Neutrophil (primary cell): ENCODE measurements around the gene PGLYRP3.

ENCODE experiments used
- H3K27ac ChIP-seq: fragments of 200-600 bp; sonication (generic); 2 replicates; pipeline ENCODE4 v1.5.1; 2016; ENCODE audit warnings: mild to moderate bottlenecking, moderate library complexity
- H3K27me3 ChIP-seq: fragments of 200-600 bp; sonication (generic); 2 replicates; pipeline ENCODE4 v1.6.0; 2016; ENCODE audit warnings: mild to moderate bottlenecking
- H3K36me3 ChIP-seq: fragments of 200-600 bp; sonication (generic); 2 replicates; pipeline ENCODE4 v1.5.1; 2017
- H3K4me1 ChIP-seq, 2 experiments: fragments of 200-600 bp in 1 of 2; sonication (generic) in 1 of 2; 1 replicate in 1 of 2; 2 replicates in 1 of 2; pipeline versions ENCODE4 v1.5.1 to v1.6.1; 2013 to 2016; ENCODE audit warnings: low read depth in 1 of 2, low read length in 1 of 2, mild to moderate bottlenecking in 1 of 2, moderate library complexity in 1 of 2; ENCODE audit not compliant: control insufficient read depth in 1 of 2, insufficient read depth in 1 of 2
- H3K4me3 ChIP-seq, 2 experiments: fragments of 200-600 bp in 1 of 2; sonication (generic) in 1 of 2; 1 replicate in 1 of 2; 2 replicates in 1 of 2; pipeline ENCODE4 v1.5.1; 2013 to 2016; ENCODE audit warnings: low read depth in 1 of 2, low read length in 1 of 2, mild to moderate bottlenecking in 1 of 2, moderate library complexity in 1 of 2
- H3K9me3 ChIP-seq: fragments of 200-600 bp; sonication (generic); 2 replicates; pipeline ENCODE4 v1.5.1; 2016
- TF ChIP-seq, protein P1 (sequence below): fragments of 200-600 bp; sonication (generic); IDR thresholded peaks from 2 replicates; pipeline ENCODE4 v1.5.1; 2016; ENCODE audit warnings: antibody characterized with exemption

The PGLYRP3 gene

DNA sequence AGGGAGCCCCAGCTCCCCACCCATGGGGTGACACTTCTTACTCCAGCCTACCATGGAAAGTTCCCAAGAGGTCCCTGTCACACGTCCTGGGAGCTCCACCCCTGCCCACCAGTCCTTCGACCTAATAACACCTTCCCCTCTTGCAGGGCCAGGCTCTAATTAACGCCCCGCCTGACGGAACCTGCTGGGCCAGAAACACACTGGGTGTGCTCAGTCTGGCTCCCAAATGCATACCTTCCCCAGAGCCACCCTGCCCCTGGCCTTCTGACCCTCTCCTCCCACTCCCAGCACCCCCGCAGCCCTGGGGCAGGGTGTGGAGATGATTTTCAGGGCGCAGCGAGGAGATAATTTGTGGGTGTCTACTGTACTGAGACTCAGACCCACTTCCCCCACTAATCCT is 20.6 kb downstream of the PGLYRP3 start:
- H3K36me3 ChIP-seq, result no peaks in the 10 kb centered on the region
- TF ChIP-seq, protein P1, sequence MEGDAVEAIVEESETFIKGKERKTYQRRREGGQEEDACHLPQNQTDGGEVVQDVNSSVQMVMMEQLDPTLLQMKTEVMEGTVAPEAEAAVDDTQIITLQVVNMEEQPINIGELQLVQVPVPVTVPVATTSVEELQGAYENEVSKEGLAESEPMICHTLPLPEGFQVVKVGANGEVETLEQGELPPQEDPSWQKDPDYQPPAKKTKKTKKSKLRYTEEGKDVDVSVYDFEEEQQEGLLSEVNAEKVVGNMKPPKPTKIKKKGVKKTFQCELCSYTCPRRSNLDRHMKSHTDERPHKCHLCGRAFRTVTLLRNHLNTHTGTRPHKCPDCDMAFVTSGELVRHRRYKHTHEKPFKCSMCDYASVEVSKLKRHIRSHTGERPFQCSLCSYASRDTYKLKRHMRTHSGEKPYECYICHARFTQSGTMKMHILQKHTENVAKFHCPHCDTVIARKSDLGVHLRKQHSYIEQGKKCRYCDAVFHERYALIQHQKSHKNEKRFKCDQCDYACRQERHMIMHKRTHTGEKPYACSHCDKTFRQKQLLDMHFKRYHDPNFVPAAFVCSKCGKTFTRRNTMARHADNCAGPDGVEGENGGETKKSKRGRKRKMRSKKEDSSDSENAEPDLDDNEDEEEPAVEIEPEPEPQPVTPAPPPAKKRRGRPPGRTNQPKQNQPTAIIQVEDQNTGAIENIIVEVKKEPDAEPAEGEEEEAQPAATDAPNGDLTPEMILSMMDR, result no peak
- H3K4me1 ChIP-seq, result peaks cover 13 to 33% of the 10 kb centered on the region in 2 experiments
- peaks cover 33% of the 10 kb centered on the region for H3K27me3 ChIP-seq
- H3K27ac ChIP-seq, result no peak overlapping the region
- no peaks in the 10 kb centered on the region for H3K9me3 ChIP-seq
- no peak overlapping the region for H3K4me3 ChIP-seq

DNA sequence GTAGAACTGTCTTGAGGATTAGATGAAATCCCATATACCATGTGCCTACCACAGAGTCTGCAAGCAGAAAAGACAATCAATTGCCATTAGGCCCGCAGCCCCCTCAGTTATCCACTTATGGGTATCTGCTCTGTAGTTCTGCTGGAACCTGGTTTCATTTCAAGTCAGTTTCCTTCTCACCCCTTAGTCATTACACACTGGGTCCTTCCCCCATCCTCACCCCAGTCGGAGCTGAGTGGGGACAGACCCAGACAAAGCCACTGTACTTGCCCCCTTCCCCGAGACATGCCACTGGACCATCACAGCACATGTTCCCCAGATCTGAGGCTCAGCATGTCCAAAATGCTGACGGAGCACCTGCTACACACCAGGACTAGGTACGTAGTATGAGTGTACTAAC is 21.2 kb downstream of the PGLYRP3 start:
- TF ChIP-seq, protein P1, result no peak
- H3K27ac ChIP-seq, result no peak overlapping the region
- no peaks in the 10 kb centered on the region for H3K9me3 ChIP-seq
- no peaks in the 10 kb centered on the region for H3K36me3 ChIP-seq
- H3K27me3 ChIP-seq, result peaks cover 26% of the 10 kb centered on the region
- no peak overlapping the region for H3K4me3 ChIP-seq
- peaks cover 19 to 40% of the 10 kb centered on the region in 2 experiments for H3K4me1 ChIP-seq

DNA sequence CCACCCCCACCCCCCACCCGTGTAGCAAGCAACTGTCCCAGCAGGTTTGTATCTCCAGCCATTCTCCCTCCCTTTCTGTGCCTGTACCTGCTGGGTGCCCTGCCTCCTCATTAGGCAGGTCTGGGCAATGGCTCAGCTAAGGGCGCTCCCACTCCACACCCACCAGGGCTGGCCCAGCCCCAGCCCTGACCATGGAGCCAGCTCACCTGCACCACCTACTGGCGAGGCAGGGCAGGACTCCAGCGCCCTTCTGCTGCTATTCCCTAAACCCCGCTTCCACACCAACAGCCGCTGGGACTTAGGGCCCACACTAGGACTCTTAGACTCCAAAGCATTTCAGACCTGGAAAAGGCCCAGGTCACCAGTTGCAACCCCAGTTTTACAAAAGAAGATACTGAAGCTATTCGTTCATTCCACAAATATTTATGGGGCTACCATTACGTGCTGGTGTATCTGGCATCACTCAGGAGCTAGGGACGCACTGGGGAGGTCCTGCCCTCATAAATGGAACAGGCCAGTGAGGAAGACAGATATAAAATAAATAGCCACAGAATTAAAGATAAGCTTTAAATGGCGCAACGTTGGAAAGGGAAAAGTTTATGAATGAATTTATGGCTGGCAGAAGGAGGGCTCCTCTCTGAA is 24.0 kb downstream of the PGLYRP3 start:
- TF ChIP-seq, protein P1, result peak; percentile 52

DNA sequence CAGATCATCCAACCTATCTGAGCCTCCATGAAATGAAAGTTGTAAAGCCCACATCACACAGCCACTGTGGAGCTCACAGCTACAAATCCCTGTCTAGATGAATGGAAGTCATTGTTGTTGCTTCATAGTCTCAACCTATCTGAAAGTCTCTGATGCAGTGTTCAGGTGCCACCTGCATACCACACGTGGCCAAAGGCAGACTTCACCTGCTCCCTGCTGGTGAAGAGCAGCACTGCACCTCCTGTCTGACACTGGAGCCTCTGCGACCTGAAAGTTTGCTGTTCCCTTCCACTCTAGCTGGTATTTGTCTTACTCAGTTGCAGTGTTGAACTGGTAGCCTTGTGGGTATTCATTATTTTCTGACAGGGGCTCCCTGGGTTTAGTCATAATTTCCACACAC is 34.9 kb downstream of the PGLYRP3 start:
- H3K9me3 ChIP-seq, result no peaks in the 10 kb centered on the region
- no peaks in the 10 kb centered on the region for H3K4me1 ChIP-seq
- H3K27me3 ChIP-seq, result peaks cover 22% of the 10 kb centered on the region
- no peak overlapping the region for H3K27ac ChIP-seq
- H3K4me3 ChIP-seq, result no peak overlapping the region
- H3K36me3 ChIP-seq, result no peaks in the 10 kb centered on the region
- TF ChIP-seq, protein P1, result peak; percentile 65

More for the DNA sequence above, 24.0 kb downstream of the PGLYRP3 start:
- no peak overlapping the region for H3K27ac ChIP-seq
- H3K4me1 ChIP-seq, result peaks cover 25 to 28% of the 10 kb centered on the region in 2 experiments
- H3K4me3 ChIP-seq, result no peak overlapping the region
- H3K27me3 ChIP-seq, result peaks cover 34% of the 10 kb centered on the region
- H3K9me3 ChIP-seq, result no peaks in the 10 kb centered on the region
- no peaks in the 10 kb centered on the region for H3K36me3 ChIP-seq

DNA sequence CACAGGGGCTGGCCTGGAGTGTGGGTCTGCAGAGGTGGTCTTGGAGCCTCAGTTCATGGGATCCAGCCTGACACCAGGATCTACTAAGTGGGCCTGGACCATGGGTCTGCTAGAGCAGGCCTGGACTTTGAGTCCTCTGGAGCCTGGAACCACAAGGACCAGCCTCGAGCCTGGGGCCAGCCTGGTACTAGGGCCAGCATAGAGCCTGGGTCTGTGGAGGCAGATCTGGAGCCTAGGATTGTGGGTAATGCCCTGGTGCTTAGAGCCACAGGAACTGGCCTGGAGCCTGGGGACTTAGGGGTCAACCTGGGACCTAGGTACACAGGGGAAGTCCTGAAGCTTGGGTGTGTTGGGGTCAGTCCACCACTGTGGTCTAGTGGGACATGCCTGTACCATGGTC is 40.6 kb downstream of the PGLYRP3 start:
- no peak overlapping the region for H3K4me3 ChIP-seq
- peaks cover 45% of the 10 kb centered on the region for H3K27me3 ChIP-seq
- H3K4me1 ChIP-seq, result no peaks in the 10 kb centered on the region
- no peaks in the 10 kb centered on the region for H3K9me3 ChIP-seq
- H3K27ac ChIP-seq, result no peak overlapping the region
- TF ChIP-seq, protein P1, result no peak
- no peaks in the 10 kb centered on the region for H3K36me3 ChIP-seq
